Muscle of arm (tissue), 14 donors: Measurements from ENCODE around the gene RPL11. TPM values are rescaled to one million over a fixed set of nuclear protein-coding genes. Genes with fewer than 3 reads are reported as not detected.
"Not testable (repeated sequence)": the region's sequence is repeated elsewhere in the genome, so short reads cannot be mapped to it uniquely, and the experiment has no call there.

Experiments used
- DNase-seq: peaks from one replicate; pipeline ENCODE4 v3.0.0-alpha.2; 2013
- long read RNA-seq, 11 donors: transcript quantifications; one replicate each; lab custom pipeline, GENCODE V29; 2026
- polyA plus RNA-seq, 12 donors: library from polyadenylated mRNA; unstranded; fragments of 120-200 nt; gene quantifications; one replicate each; pipeline ENCODE4 v1.2.1, GENCODE V29; 2013; ENCODE audit not compliant: insufficient read length in 12 of 12

The RPL11 gene
- polyA plus RNA-seq: 1,000 to 10,000 TPM in 11 of 12 donors, not detected in 1; 2,755 to 4,003 (median 2,978) TPM
- long read RNA-seq, donor 1, transcript RPL11-205 (4 exons, 539 nt): minor isoform, 19 of 3,265 reads
- long read RNA-seq, donor 1, transcript RPL11-201 (6 exons, 660 nt): minor isoform, 186 of 3,265 reads
- long read RNA-seq, donor 1, transcript RPL11-203 (5 exons, 879 nt): minor isoform, 275 of 3,265 reads
- long read RNA-seq, donor 1, transcript RPL11-206 (6 exons, 1,017 nt): major isoform, 1,437 of 3,265 reads
- long read RNA-seq, donor 1, partial matches to known transcripts: 1,224 of 3,265 reads
- long read RNA-seq, donor 1, other reads (novel, unspliced or antisense): 121 of 3,265 reads
- long read RNA-seq, donor 2, transcript RPL11-205 (4 exons, 539 nt): minor isoform, 21 of 3,486 reads
- long read RNA-seq, donor 2, transcript RPL11-201 (6 exons, 660 nt): minor isoform, 239 of 3,486 reads
- long read RNA-seq, donor 2, transcript RPL11-206 (6 exons, 1,017 nt): major isoform, 1,499 of 3,486 reads
- long read RNA-seq, donor 2, transcript RPL11-203 (5 exons, 879 nt): minor isoform, 415 of 3,486 reads
- long read RNA-seq, donor 2, partial matches to known transcripts: 1,184 of 3,486 reads
- long read RNA-seq, donor 2, other reads (novel, unspliced or antisense): 127 of 3,486 reads
- long read RNA-seq, donor 3, transcript RPL11-201 (6 exons, 660 nt): minor isoform, 100 of 1,572 reads
- long read RNA-seq, donor 3, transcript RPL11-206 (6 exons, 1,017 nt): major isoform, 727 of 1,572 reads
- long read RNA-seq, donor 3, transcript RPL11-203 (5 exons, 879 nt): minor isoform, 181 of 1,572 reads
- long read RNA-seq, donor 3, transcript RPL11-205 (4 exons, 539 nt): minor isoform, 10 of 1,572 reads
- long read RNA-seq, donor 3, partial matches to known transcripts: 508 of 1,572 reads
- long read RNA-seq, donor 3, other reads (novel, unspliced or antisense): 46 of 1,572 reads
- long read RNA-seq, donor 4, transcript RPL11-206 (6 exons, 1,017 nt): major isoform, 610 of 1,436 reads
- long read RNA-seq, donor 4, transcript RPL11-201 (6 exons, 660 nt): minor isoform, 86 of 1,436 reads
- long read RNA-seq, donor 4, transcript RPL11-203 (5 exons, 879 nt): minor isoform, 159 of 1,436 reads
- long read RNA-seq, donor 4, transcript RPL11-205 (4 exons, 539 nt): minor isoform, 7 of 1,436 reads
- long read RNA-seq, donor 4, partial matches to known transcripts: 521 of 1,436 reads
- long read RNA-seq, donor 4, other reads (novel, unspliced or antisense): 53 of 1,436 reads
- long read RNA-seq, donor 5, transcript RPL11-201 (6 exons, 660 nt): minor isoform, 237 of 3,284 reads
- long read RNA-seq, donor 5, transcript RPL11-205 (4 exons, 539 nt): minor isoform, 26 of 3,284 reads
- long read RNA-seq, donor 5, transcript RPL11-206 (6 exons, 1,017 nt): major isoform, 1,725 of 3,284 reads
- long read RNA-seq, donor 5, transcript RPL11-203 (5 exons, 879 nt): minor isoform, 426 of 3,284 reads
- long read RNA-seq, donor 5, partial matches to known transcripts: 757 of 3,284 reads
- long read RNA-seq, donor 5, other reads (novel, unspliced or antisense): 111 of 3,284 reads
- long read RNA-seq, donor 6, transcript RPL11-206 (6 exons, 1,017 nt): major isoform, 849 of 2,036 reads
- long read RNA-seq, donor 6, transcript RPL11-203 (5 exons, 879 nt): minor isoform, 282 of 2,036 reads
- long read RNA-seq, donor 6, transcript RPL11-201 (6 exons, 660 nt): minor isoform, 131 of 2,036 reads
- long read RNA-seq, donor 6, transcript RPL11-205 (4 exons, 539 nt): minor isoform, 20 of 2,036 reads
- long read RNA-seq, donor 6, partial matches to known transcripts: 685 of 2,036 reads
- long read RNA-seq, donor 6, other reads (novel, unspliced or antisense): 69 of 2,036 reads
- long read RNA-seq, donor 7, transcript RPL11-206 (6 exons, 1,017 nt): major isoform, 760 of 1,510 reads
- long read RNA-seq, donor 7, transcript RPL11-203 (5 exons, 879 nt): minor isoform, 152 of 1,510 reads
- long read RNA-seq, donor 7, transcript RPL11-205 (4 exons, 539 nt): minor isoform, 9 of 1,510 reads
- long read RNA-seq, donor 7, transcript RPL11-201 (6 exons, 660 nt): minor isoform, 111 of 1,510 reads
- long read RNA-seq, donor 7, partial matches to known transcripts: 431 of 1,510 reads
- long read RNA-seq, donor 7, other reads (novel, unspliced or antisense): 47 of 1,510 reads
- long read RNA-seq, donor 8, transcript RPL11-201 (6 exons, 660 nt): minor isoform, 255 of 3,239 reads
- long read RNA-seq, donor 8, transcript RPL11-203 (5 exons, 879 nt): minor isoform, 329 of 3,239 reads
- long read RNA-seq, donor 8, transcript RPL11-205 (4 exons, 539 nt): minor isoform, 22 of 3,239 reads
- long read RNA-seq, donor 8, transcript RPL11-206 (6 exons, 1,017 nt): major isoform, 1,711 of 3,239 reads
- long read RNA-seq, donor 8, partial matches to known transcripts: 756 of 3,239 reads
- long read RNA-seq, donor 8, other reads (novel, unspliced or antisense): 162 of 3,239 reads
- long read RNA-seq, donor 9, transcript RPL11-205 (4 exons, 539 nt): minor isoform, 13 of 2,054 reads
- long read RNA-seq, donor 9, transcript RPL11-206 (6 exons, 1,017 nt): major isoform, 948 of 2,054 reads
- long read RNA-seq, donor 9, transcript RPL11-201 (6 exons, 660 nt): minor isoform, 148 of 2,054 reads
- long read RNA-seq, donor 9, transcript RPL11-203 (5 exons, 879 nt): minor isoform, 222 of 2,054 reads
- long read RNA-seq, donor 9, partial matches to known transcripts: 637 of 2,054 reads
- long read RNA-seq, donor 9, other reads (novel, unspliced or antisense): 86 of 2,054 reads
- long read RNA-seq, donor 10, transcript RPL11-203 (5 exons, 879 nt): minor isoform, 218 of 2,429 reads
- long read RNA-seq, donor 10, transcript RPL11-201 (6 exons, 660 nt): minor isoform, 160 of 2,429 reads
- long read RNA-seq, donor 10, transcript RPL11-205 (4 exons, 539 nt): minor isoform, 10 of 2,429 reads
- long read RNA-seq, donor 10, transcript RPL11-206 (6 exons, 1,017 nt): major isoform, 1,278 of 2,429 reads
- long read RNA-seq, donor 10, partial matches to known transcripts: 682 of 2,429 reads
- long read RNA-seq, donor 10, other reads (novel, unspliced or antisense): 81 of 2,429 reads
- long read RNA-seq, donor 11, transcript RPL11-205 (4 exons, 539 nt): minor isoform, 19 of 3,530 reads
- long read RNA-seq, donor 11, transcript RPL11-203 (5 exons, 879 nt): minor isoform, 372 of 3,530 reads
- long read RNA-seq, donor 11, transcript RPL11-206 (6 exons, 1,017 nt): major isoform, 1,753 of 3,530 reads
- long read RNA-seq, donor 11, transcript RPL11-201 (6 exons, 660 nt): minor isoform, 283 of 3,530 reads
- long read RNA-seq, donor 11, partial matches to known transcripts: 977 of 3,530 reads
- long read RNA-seq, donor 11, other reads (novel, unspliced or antisense): 126 of 3,530 reads

GRCh38 chr1:23691499-23692307 is at the start of gene RPL11:
TSS of gene RPL11 (plus strand) at chr1:23691806. CDS start at chr1:23691824, 18 bp downstream.
- DNase-seq: peak; percentile 94

- no peak for DNase-seq
These were observed 47.7 kb upstream of the RPL11 start for GRCh38 chr1:23643736-23644554.

GRCh38 chr1:23644555-23644866 is 47.1 kb upstream of the RPL11 start:
- DNase-seq: no peak

- no peak for DNase-seq
These were observed 46.3 kb upstream of the RPL11 start for GRCh38 chr1:23645338-23645737.

GRCh38 chr1:23646091-23646490 is 45.5 kb upstream of the RPL11 start:
- no peak for DNase-seq

DNA sequence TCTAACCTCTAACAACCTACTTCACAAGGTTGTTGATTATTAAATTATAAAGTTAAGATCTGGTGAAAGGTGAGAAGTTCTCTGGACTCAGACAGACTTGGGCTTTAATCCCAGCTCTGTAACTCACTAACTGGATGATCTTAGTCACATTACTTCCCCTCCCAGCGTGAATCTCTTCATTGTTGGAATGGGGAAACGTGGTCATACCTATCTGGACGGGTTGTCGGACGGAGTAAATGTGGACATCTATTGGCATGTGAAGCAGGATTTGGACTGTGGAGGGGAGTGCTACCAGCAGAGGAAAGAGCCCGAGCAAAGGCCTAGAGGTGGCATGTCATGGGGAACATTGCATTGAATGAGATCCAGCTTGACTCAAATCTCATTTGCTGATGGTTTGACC is 45.1 kb upstream of the RPL11 start:
- no peak for DNase-seq

GRCh38 chr1:23648576-23648975 is 43.0 kb upstream of the RPL11 start:
- no peak for DNase-seq

- not testable (repeated sequence) for DNase-seq
These were observed 42.4 kb upstream of the RPL11 start for GRCh38 chr1:23649157-23649556.

- DNase-seq: peak; percentile 43
These were observed 41.1 kb upstream of the RPL11 start for GRCh38 chr1:23650344-23650990.

- DNase-seq: no peak
These were observed 40.4 kb upstream of the RPL11 start for GRCh38 chr1:23651069-23651808.

DNA sequence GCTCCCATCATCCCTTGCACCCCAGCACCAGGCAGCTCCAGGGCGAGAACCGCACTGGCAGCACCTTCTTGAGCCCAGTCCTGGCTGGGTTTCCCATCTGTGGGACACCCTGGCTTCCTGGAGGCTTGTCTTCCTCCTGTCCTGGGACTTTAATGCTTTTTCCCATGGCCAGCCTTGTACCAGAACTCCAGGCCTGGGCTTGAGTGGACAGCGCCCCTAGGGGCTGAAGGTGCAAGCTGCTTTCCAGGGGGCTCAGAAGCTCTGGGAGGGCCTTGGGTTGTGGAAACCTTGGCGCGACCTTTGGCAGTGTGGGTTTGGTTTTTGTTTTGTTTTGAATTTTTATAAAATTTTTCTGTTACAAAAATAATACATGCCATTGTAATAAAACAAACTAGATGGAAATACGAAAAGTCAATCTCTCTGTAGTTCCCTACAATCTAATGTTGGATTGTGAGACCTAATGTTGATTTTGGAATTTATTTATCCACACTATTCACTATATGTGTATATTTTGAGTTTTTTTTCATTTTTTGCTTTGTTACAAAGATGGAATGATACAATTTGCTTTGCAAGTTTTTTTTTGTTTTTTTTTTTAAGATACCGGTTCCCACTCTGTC is 33.8 kb upstream of the RPL11 start:
- DNase-seq: no peak

DNA sequence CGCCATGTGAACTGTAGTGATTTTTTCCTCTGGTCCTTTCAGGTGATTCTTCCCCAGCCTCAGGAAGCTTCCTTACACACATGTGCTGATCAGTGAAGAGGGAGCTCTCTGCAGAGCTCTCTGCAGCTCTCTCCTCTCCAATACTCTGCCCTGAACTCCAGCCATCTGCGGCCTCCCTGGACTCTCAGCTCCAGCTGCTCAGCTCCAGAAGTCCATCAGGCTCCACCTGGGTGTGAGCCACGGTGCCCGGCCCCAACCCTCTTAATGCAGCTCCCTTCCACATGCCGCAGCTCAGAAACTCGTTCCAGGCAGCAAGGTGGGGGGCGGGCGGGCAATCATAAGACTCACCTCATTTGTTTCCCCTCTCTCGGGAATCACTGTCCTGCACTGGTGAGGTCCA is 30.9 kb upstream of the RPL11 start:
- DNase-seq: no peak

- no peak for DNase-seq
These were observed 29.7 kb upstream of the RPL11 start for GRCh38 chr1:23661887-23662286.
